HepG2 (cell line): ENCODE results near the gene MAP3K3. TPM values are rescaled to one million over a fixed set of nuclear protein-coding genes. Genes with fewer than 3 reads are reported as not detected.

Experiments
- ATAC-seq: fragments of 200-7000 bp; cut with Tn5 transposase; 3 replicates; pipeline ENCODE4 v1.9.1; 2020; ENCODE audit warnings: mild to moderate bottlenecking, moderate library complexity
- BruUV-seq: library from RNA; stranded (reverse); fragments of 400-500 nt; replicated peaks from 2 replicates; lab custom pipeline; 2021; lab: Mats Ljungman, UMichigan
- CTCF ChIA-PET: fragments of 300-600 bp; formaldehyde crosslinking; extraction: SDS; loops from one replicate; lab custom pipeline; 2021; ENCODE audit warnings: low total read pairs, inconsistent platforms, low intra/inter-chr PET ratio; lab: Yijun Ruan, JAX
- POLR2A ChIA-PET: fragments of 350-600 bp; sonication (Branson Sonifier 250); formaldehyde crosslinking; loops from one replicate; lab custom pipeline; 2020; ENCODE audit warnings: antibody characterized with exemption, inconsistent platforms; lab: Yijun Ruan, JAX
- DNase-seq: peaks from one replicate; pipeline ENCODE4 v3.0.0-alpha.2; 2015; ENCODE audit warnings: low spot score
- FAIRE-seq: peaks from 3 replicates; lab custom pipeline; 2011; peaks lifted over from hg19 to GRCh38; lab: Jason Lieb, UNC
- H2AFZ ChIP-seq: one replicate; pipeline ENCODE4 v1.6.1; 2011; ENCODE audit warnings: low read length, inconsistent platforms
- H3K27ac ChIP-seq: fragments of 300-600 bp; 3 replicates; pipeline ENCODE4 v1.8.0; 2011; ENCODE audit warnings: mixed run types, mild to moderate bottlenecking, mixed read lengths, low read length, inconsistent platforms; ENCODE audit not compliant: insufficient read depth; ENCODE audit errors: extremely low read length
- H3K27me3 ChIP-seq, 2 experiments: fragments of 200-600 bp in 1 of 2; 2 replicates in 1 of 2; 3 replicates in 1 of 2; pipeline versions ENCODE4 v1.6.0 to v1.8.0; 2011; ENCODE audit warnings: low read length in 2 of 2, mild to moderate bottlenecking in 2 of 2, moderate library complexity in 2 of 2, inconsistent platforms in 1 of 2; ENCODE audit not compliant: insufficient read depth in 2 of 2, control insufficient read depth in 1 of 2
- H3K36me3 ChIP-seq, 2 experiments: fragments of 200-600 bp in 1 of 2; replicated peaks in 1 of 2; 2 replicates in 1 of 2; 3 replicates in 1 of 2; pipeline versions ENCODE4 v1.5.1 to v1.8.0; 2011; ENCODE audit warnings: low read length in 2 of 2, inconsistent platforms in 1 of 2; ENCODE audit not compliant: insufficient read depth in 2 of 2, control insufficient read depth in 1 of 2
- H3K4me1 ChIP-seq: 2 replicates; pipeline ENCODE4 v1.5.1; 2012; ENCODE audit warnings: low read length, inconsistent platforms; ENCODE audit not compliant: insufficient read depth
- H3K4me2 ChIP-seq: 2 replicates; pipeline ENCODE4 v1.6.0; 2011; ENCODE audit warnings: low read depth, low read length, inconsistent platforms
- H3K4me3 ChIP-seq, 3 experiments: fragments of 200-600 bp in 1 of 3; sonication (generic), shearing (Covaris generic) in 1 of 3; replicated peaks in 1 of 3; 2 replicates each; pipeline ENCODE4 v1.5.1; 2011 to 2016; ENCODE audit warnings: low read length in 3 of 3, inconsistent platforms in 2 of 3, low read depth in 2 of 3, mild to moderate bottlenecking in 2 of 3, control low read depth in 1 of 3, mixed read lengths in 1 of 3; ENCODE audit not compliant: insufficient read depth in 1 of 3
- H3K79me2 ChIP-seq: one replicate; pipeline ENCODE4 v1.6.1; 2011; ENCODE audit warnings: low read length, inconsistent platforms; ENCODE audit not compliant: insufficient read depth
- H3K9ac ChIP-seq: 2 replicates; pipeline ENCODE4 v1.6.0; 2011; ENCODE audit warnings: mild to moderate bottlenecking, low read depth, low read length, inconsistent platforms; ENCODE audit not compliant: insufficient read depth
- H3K9me3 ChIP-seq: 2 replicates; pipeline ENCODE4 v1.5.1; 2012; ENCODE audit warnings: mild to moderate bottlenecking, low read length
- H4K20me1 ChIP-seq: 2 replicates; pipeline ENCODE4 v1.6.0; 2011; ENCODE audit warnings: inconsistent platforms, mild to moderate bottlenecking, low read length, moderate library complexity; ENCODE audit not compliant: insufficient read depth
- AGO2 ChIP-seq: fragments of 200-400 bp; formaldehyde crosslinking; optimal IDR thresholded peaks from 2 replicates; pipeline ENCODE3; 2017; ENCODE audit warnings: mild to moderate bottlenecking, low read depth, low read length, moderate library complexity
- ARNT2 ChIP-seq: sonication (generic); formaldehyde crosslinking; IDR thresholded peaks from 2 replicates; pipeline ENCODE4 v1.8.0; 2022; ENCODE audit warnings: mild to moderate bottlenecking, low read depth, missing genetic modification reagents, moderate library complexity
- ATF1 ChIP-seq: IDR thresholded peaks from 2 replicates; pipeline ENCODE4 v1.6.1; 2016; ENCODE audit warnings: mild to moderate bottlenecking, control low read depth
- EED ChIP-seq: sonication (generic); formaldehyde crosslinking; IDR thresholded peaks from 2 replicates; pipeline ENCODE4 v1.5.0; 2020; ENCODE audit warnings: mild to moderate bottlenecking, missing genetic modification reagents
- FOXA1 ChIP-seq, 2 experiments: fragments of 450-650 bp in 1 of 2; sonication (generic) in 1 of 2; formaldehyde crosslinking in 1 of 2; IDR thresholded peaks; 2 replicates each; pipeline versions ENCODE4 v1.4.0 to v1.6.1; 2016 to 2020; ENCODE audit warnings: missing genetic modification reagents in 1 of 2
- GPN1 ChIP-seq: sonication (generic); formaldehyde crosslinking; IDR thresholded peaks from 2 replicates; pipeline ENCODE4 v1.5.1; 2020; ENCODE audit warnings: missing genetic modification reagents, borderline replicate concordance
- HDAC2 ChIP-seq: sonication (generic); formaldehyde crosslinking; IDR thresholded peaks from 2 replicates; pipeline ENCODE4 v1.4.0; 2020; ENCODE audit warnings: missing genetic modification reagents
- KMT2B ChIP-seq: IDR thresholded peaks from 2 replicates; pipeline ENCODE4 v1.6.1; 2016; ENCODE audit warnings: missing genetic modification reagents, missing compliant biosample characterization
- PATZ1 ChIP-seq: sonication (generic); formaldehyde crosslinking; IDR thresholded peaks from 2 replicates; pipeline ENCODE4 v1.4.0; 2020; ENCODE audit warnings: missing genetic modification reagents
- RXRB ChIP-seq: IDR thresholded peaks from 2 replicates; pipeline ENCODE4 v1.6.1; 2016; ENCODE audit warnings: borderline replicate concordance, missing genetic modification reagents, missing compliant biosample characterization
- SAFB2 ChIP-seq: sonication (generic); formaldehyde crosslinking; IDR thresholded peaks from 2 replicates; pipeline ENCODE4 v1.5.1; 2020; ENCODE audit warnings: missing genetic modification reagents, low read depth, mild to moderate bottlenecking, borderline replicate concordance
- SCMH1 ChIP-seq: sonication (generic); formaldehyde crosslinking; IDR thresholded peaks from 2 replicates; pipeline ENCODE4 v1.9.0; 2021; ENCODE audit warnings: missing genetic modification reagents, mild to moderate bottlenecking, borderline replicate concordance
- STAG1 ChIP-seq: sonication (generic); formaldehyde crosslinking; IDR thresholded peaks from 2 replicates; pipeline ENCODE4 v1.4.0; 2020; ENCODE audit warnings: missing genetic modification reagents
- TAF1 ChIP-seq: sonication (generic); formaldehyde crosslinking; IDR thresholded peaks from 2 replicates; pipeline ENCODE4 v1.4.0; 2020; ENCODE audit warnings: missing genetic modification reagents
- ZNF232 ChIP-seq: sonication (generic); formaldehyde crosslinking; IDR thresholded peaks from 2 replicates; pipeline ENCODE4 v1.4.0; 2020; ENCODE audit warnings: missing genetic modification reagents, borderline replicate concordance
- ZNF484 ChIP-seq: sonication (generic); formaldehyde crosslinking; IDR thresholded peaks from 2 replicates; pipeline ENCODE4 v1.5.1; 2020; ENCODE audit warnings: mild to moderate bottlenecking, low read depth, missing genetic modification reagents, borderline replicate concordance
- ZNF619 ChIP-seq: sonication (generic); formaldehyde crosslinking; IDR thresholded peaks from 2 replicates; pipeline ENCODE4 v1.4.0; 2020; ENCODE audit warnings: mild to moderate bottlenecking, missing genetic modification reagents
- ZNF850 ChIP-seq: sonication (generic); formaldehyde crosslinking; conservative IDR thresholded peaks from 2 replicates; pipeline ENCODE4 v1.9.0; 2021; ENCODE audit warnings: mild to moderate bottlenecking, missing genetic modification reagents
- WGBS: methylation state at CpG from one replicate; pipeline ENCODE4 v1.1.6; 2017; ENCODE audit warnings: low lambda C conversion rate; 5-methylcytosine and 5-hydroxymethylcytosine counted together
- in situ Hi-C: cut with HindIII; loops from 2 replicates; pipeline ENCODE4 v1.10.0; 2017; ENCODE audit warnings: low pct_unique_long_range_greater_than_20kb; ENCODE audit not compliant: extremely low pct_ligation_motif_present
- intact Hi-C: fragments of 100-400 bp; cut with micrococcal nuclease; formaldehyde crosslinking; loops from one replicate; pipeline ENCODE4 v1.10.0; 2022; ENCODE audit not compliant: unreplicated experiment
- polyA plus RNA-seq, 8 experiments: library from polyadenylated mRNA; depleted of rRNA in 3 of 8; stranded (reverse) in 7 of 8; unstranded in 1 of 8; fragments of >200 nt; fragmentation: Illumina TruSeq in 4 of 8; extraction: Trizol in 4 of 8; gene quantifications; 2 replicates each; pipeline versions ENCODE4 v1.2.1 to v1.2.3, GENCODE V29; 2011 to 2016; ENCODE audit warnings: low read depth in 4 of 8, missing spikeins in 1 of 8, mixed read lengths in 1 of 8; ENCODE audit not compliant: insufficient read depth in 1 of 8
- total RNA-seq, 5 experiments: library from RNA; depleted of rRNA; stranded (reverse); fragments of >200 nt; fragmentation: Illumina TruSeq; extraction: Trizol; gene quantifications; 2 replicates each; pipeline ENCODE4 v1.2.3, GENCODE V29; 2016; ENCODE audit warnings: low read depth in 1 of 5
- TF ChIP-seq, protein P1 (sequence below): sonication (generic); formaldehyde crosslinking; IDR thresholded peaks from 2 replicates; pipeline ENCODE4 v1.8.0; 2022; ENCODE audit warnings: missing genetic modification reagents, mild to moderate bottlenecking, moderate library complexity, borderline replicate concordance

Gene MAP3K3
- total and polyA plus RNA-seq, 2 of the 13 experiments (the other 11 are each of a cell fraction or from before 2014, with no cell fraction given), result 17.7 to 21.8 TPM

DNA sequence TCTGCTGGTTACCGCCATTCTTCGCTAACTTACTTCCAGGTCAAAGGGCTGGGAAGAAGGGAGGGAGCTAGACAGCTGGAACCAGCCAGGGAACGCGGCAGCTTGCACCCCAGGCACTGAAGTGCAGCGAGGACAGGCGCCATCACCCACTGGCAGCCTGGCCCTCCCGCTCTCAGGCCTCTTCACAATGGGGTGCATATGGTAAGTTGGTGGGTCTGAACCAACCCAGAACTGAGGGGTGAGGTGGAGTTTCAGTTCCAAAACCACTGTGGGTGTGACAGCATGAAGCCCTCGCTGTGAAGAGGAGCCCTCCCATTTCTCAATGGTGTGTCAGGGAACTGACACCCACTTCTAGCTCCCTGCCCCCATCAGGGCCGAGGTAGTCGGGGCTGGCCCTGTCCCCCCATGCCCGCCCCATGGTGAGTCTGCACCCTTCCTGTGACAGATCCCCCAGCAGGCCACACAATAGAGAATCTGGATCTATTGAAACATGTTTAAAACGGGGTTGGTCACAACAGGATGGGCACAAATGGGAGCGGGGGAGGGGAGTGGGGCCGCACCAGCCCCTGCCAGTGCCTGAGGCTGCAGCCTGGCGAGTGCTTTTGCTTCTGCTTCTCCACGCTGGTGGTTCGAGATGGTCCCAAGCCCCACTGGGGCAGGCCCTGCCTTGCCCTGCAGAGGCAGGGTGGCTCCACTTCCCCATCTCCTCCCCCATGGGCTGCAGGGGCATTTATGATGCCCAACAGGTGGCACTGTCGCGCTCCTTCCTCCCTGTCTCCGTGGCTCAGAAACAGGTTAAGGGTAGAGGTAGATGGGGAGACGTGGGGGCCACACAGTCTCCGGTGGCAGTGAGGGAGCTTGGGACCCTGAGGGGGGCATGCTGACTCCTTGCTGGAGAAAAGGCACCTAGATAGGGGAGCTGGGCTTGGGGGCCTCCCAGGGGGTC lies 75.4 kb downstream of the MAP3K3 start:
- Histone ChIP-seq H3K27me3 (no peaks in the 10 kb centered on the region), H2AFZ (no peak overlapping the region), H3K9ac (no peak overlapping the region), H3K36me3 (peaks cover 4% of the 10 kb centered on the region in 2 experiments; a peak in 1 of 5 replicates), H3K4me3 (no peak overlapping the region), H3K4me2 (0 out of 2 replicates have a peak overlapping the region, but pooled peaks have one; percentile 75), H4K20me1 (no peaks in the 10 kb centered on the region), H3K9me3 (no peaks in the 10 kb centered on the region), H3K79me2 (no peaks in the 10 kb centered on the region), H3K27ac (no peak overlapping the region), H3K4me1 (peaks cover 18% of the 10 kb centered on the region)
- ChIA-PET POLR2A (interaction anchor here (0.9 to 1.5 kb wide), 2 partner anchors 45 to 76 kb away, joined by 3 to 4 read pairs; partner anchors contain the start of gene CCDC47), CTCF (interaction anchor here (1.3 to 1.7 kb wide), 2 partner anchors 160 to 272 kb away, joined by 4 to 9 read pairs; no protein-coding TSS in a partner anchor)
- in situ Hi-C loops (loop anchor here (10.0 kb wide), 1 partner anchor 273 kb away; no protein-coding TSS in a partner anchor), intact Hi-C loops (loop anchor here (5.0 kb wide), 1 partner anchor 275 kb away; no protein-coding TSS in a partner anchor)
- ATAC-seq (peak; percentile 39), DNase-seq (peak; percentile 45), FAIRE-seq (no peak)
- BruUV-seq, result TSS peak; percentile 34
- 85% methylated on average over 19 of the region's 22 CpGs for WGBS
- TF ChIP-seq SAFB2 (CRISPR knock-in tag), result 0 out of 2 replicates have a peak, but pooled peaks have one; percentile 68
- peak; percentile 38; the same call in 1 of the 2 replicates for TF ChIP-seq ARNT2 (CRISPR knock-in tag)
- TF ChIP-seq EED (CRISPR knock-in tag), result no peak
- TF ChIP-seq FOXA1 (IDR thresholded peaks at IDR 0.05), result no peak
- TF ChIP-seq FOXA1 (CRISPR knock-in tag; IDR thresholded peaks at IDR 0.05), result no peak
- TF ChIP-seq SCMH1 (CRISPR knock-in tag), result no peak
- no peak for TF ChIP-seq ATF1 (CRISPR knock-in tag)
- peak; percentile 58 for TF ChIP-seq STAG1 (CRISPR knock-in tag)
- TF ChIP-seq, protein P1, sequence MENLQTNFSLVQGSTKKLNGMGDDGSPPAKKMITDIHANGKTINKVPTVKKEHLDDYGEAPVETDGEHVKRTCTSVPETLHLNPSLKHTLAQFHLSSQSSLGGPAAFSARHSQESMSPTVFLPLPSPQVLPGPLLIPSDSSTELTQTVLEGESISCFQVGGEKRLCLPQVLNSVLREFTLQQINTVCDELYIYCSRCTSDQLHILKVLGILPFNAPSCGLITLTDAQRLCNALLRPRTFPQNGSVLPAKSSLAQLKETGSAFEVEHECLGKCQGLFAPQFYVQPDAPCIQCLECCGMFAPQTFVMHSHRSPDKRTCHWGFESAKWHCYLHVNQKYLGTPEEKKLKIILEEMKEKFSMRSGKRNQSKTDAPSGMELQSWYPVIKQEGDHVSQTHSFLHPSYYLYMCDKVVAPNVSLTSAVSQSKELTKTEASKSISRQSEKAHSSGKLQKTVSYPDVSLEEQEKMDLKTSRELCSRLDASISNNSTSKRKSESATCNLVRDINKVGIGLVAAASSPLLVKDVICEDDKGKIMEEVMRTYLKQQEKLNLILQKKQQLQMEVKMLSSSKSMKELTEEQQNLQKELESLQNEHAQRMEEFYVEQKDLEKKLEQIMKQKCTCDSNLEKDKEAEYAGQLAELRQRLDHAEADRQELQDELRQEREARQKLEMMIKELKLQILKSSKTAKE (CRISPR knock-in tag), result 0 out of 2 replicates have a peak, but pooled peaks have one; percentile 20
- TF ChIP-seq ZNF619 (CRISPR knock-in tag), result no peak
- TF ChIP-seq ZNF232 (CRISPR knock-in tag), result no peak
- TF ChIP-seq HDAC2 (CRISPR knock-in tag), result peak; percentile 29; the same call in 1 of the 2 replicates
- TF ChIP-seq ZNF484 (CRISPR knock-in tag), result no peak
- TF ChIP-seq GPN1 (CRISPR knock-in tag), result 0 out of 2 replicates have a peak, but pooled peaks have one; percentile 21
- TF ChIP-seq PATZ1 (CRISPR knock-in tag), result peak; percentile 75
- peak; percentile 27; the same call in 1 of the 2 replicates for TF ChIP-seq RXRB
- TF ChIP-seq ZNF850 (CRISPR knock-in tag), result no peak
- peak; percentile 68 for TF ChIP-seq AGO2
- peak; percentile 28; the same call in 1 of the 2 replicates for TF ChIP-seq TAF1 (CRISPR knock-in tag)
- TF ChIP-seq KMT2B (CRISPR knock-in tag), result 0 out of 2 replicates have a peak, but pooled peaks have one; percentile 17
